Articular chondrocyte of knee joint (primary cell): ENCODE data around the gene PTGES. TPM values are rescaled to one million over a fixed set of nuclear protein-coding genes. Genes with fewer than 3 reads are reported as not detected.

ENCODE experiments used
- total RNA-seq: library from RNA; depleted of rRNA; stranded (reverse); fragments of >200 nt; gene quantifications from 2 replicates; pipeline ENCODE4 v1.2.3, GENCODE V29; 2012

PTGES gene, protein sequence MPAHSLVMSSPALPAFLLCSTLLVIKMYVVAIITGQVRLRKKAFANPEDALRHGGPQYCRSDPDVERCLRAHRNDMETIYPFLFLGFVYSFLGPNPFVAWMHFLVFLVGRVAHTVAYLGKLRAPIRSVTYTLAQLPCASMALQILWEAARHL
- total RNA-seq = 27.6 and 38.0 TPM in 2 replicates

DNA sequence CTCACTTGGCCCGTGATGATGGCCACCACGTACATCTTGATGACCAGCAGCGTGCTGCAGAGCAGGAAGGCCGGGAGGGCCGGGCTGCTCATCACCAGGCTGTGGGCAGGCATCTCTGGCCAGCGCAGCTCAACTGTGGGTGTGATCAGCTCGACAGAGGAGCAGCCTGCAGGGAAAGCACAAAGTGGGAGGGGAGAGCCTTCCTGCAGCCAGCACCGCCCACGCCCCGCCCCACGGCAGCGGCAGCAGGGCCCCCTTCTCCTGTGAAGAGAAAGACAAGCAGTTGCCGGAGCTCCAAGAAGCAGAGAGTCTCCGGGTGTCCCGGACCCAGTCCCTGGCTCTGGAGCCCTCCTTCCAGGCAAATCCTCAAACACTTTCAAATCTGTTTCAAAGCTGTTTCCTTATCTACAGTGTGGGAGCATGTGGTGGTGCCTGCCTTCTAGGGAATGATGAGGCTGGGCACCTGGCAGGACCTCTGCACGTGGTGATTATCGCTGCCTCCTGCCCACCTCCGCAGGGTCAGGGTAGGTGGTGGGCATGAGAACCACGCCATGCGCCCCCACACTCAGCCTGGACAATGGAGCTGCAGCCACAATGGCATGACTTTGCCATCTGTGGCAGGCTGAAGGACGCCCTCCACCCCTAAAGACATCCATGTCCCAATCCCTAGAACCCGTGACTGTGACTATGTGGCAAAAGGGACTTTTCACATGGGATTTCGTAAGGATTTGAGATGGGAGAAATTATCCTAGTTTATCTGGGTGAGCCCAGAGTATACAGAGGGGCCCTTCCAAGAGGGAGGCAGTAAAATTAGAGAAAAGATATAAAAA is at the start of gene PTGES:
TSS of gene PTGES (minus strand) at position 143 of the 830 bp plus-strand sequence. CDS start at position 113, 30 bp downstream.

Other genes with a start within 250 kb of the PTGES start
- 0.11 TPM in 1 of 2 replicates, not detected in the other for gene C9orf50, start 131.9 kb downstream of the PTGES start, total RNA-seq
- gene NTMT1, start 126.9 kb downstream of the PTGES start, total RNA-seq = 25.1 and 26.4 TPM in 2 replicates
- gene ASB6, start 110.9 kb downstream of the PTGES start, total RNA-seq = 17.1 and 19.7 TPM in 2 replicates
- gene PRRX2, start 87.4 kb downstream of the PTGES start, total RNA-seq = 20.9 and 25.9 TPM in 2 replicates
- gene TOR1B, start 50.1 kb upstream of the PTGES start, total RNA-seq = 24.7 and 32.5 TPM in 2 replicates
- 38.2 and 47.2 TPM in 2 replicates for gene TOR1A, start 71.1 kb upstream of the PTGES start, total RNA-seq
- 36.2 and 38.0 TPM in 2 replicates for gene C9orf78, start 82.2 kb upstream of the PTGES start, total RNA-seq
- gene USP20, start 82.4 kb upstream of the PTGES start, total RNA-seq = 7.4 and 7.8 TPM in 2 replicates